HUES48 (cell line): Measurements from ENCODE around the gene ANXA9.

Experiments used
- H3K27ac ChIP-seq: one replicate; pipeline ENCODE4 v1.7.0; 2013; ENCODE audit warnings: low read depth, low read length, inconsistent platforms
- H3K27me3 ChIP-seq: 2 replicates; pipeline ENCODE4 v1.6.1; 2013; ENCODE audit warnings: mild to moderate bottlenecking, low read length; ENCODE audit not compliant: control insufficient read depth, insufficient read depth
- H3K36me3 ChIP-seq: 2 replicates; pipeline ENCODE4 v1.6.1; 2013; ENCODE audit warnings: low read length; ENCODE audit not compliant: control insufficient read depth, insufficient read depth
- H3K4me1 ChIP-seq: 2 replicates; pipeline ENCODE4 v1.6.1; 2013; ENCODE audit warnings: mild to moderate bottlenecking, low read length; ENCODE audit not compliant: control insufficient read depth, insufficient read depth
- H3K4me3 ChIP-seq: 2 replicates; pipeline ENCODE4 v1.5.1; 2013; ENCODE audit warnings: mild to moderate bottlenecking, low read depth, low read length
- H3K9ac ChIP-seq: 2 replicates; pipeline ENCODE4 v1.6.1; 2013; ENCODE audit warnings: mild to moderate bottlenecking, low read depth, low read length, moderate library complexity
- H3K9me3 ChIP-seq: 2 replicates; pipeline ENCODE4 v1.6.1; 2013; ENCODE audit warnings: low read length; ENCODE audit not compliant: control insufficient read depth, insufficient read depth

Gene ANXA9, protein sequence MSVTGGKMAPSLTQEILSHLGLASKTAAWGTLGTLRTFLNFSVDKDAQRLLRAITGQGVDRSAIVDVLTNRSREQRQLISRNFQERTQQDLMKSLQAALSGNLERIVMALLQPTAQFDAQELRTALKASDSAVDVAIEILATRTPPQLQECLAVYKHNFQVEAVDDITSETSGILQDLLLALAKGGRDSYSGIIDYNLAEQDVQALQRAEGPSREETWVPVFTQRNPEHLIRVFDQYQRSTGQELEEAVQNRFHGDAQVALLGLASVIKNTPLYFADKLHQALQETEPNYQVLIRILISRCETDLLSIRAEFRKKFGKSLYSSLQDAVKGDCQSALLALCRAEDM

DNA sequence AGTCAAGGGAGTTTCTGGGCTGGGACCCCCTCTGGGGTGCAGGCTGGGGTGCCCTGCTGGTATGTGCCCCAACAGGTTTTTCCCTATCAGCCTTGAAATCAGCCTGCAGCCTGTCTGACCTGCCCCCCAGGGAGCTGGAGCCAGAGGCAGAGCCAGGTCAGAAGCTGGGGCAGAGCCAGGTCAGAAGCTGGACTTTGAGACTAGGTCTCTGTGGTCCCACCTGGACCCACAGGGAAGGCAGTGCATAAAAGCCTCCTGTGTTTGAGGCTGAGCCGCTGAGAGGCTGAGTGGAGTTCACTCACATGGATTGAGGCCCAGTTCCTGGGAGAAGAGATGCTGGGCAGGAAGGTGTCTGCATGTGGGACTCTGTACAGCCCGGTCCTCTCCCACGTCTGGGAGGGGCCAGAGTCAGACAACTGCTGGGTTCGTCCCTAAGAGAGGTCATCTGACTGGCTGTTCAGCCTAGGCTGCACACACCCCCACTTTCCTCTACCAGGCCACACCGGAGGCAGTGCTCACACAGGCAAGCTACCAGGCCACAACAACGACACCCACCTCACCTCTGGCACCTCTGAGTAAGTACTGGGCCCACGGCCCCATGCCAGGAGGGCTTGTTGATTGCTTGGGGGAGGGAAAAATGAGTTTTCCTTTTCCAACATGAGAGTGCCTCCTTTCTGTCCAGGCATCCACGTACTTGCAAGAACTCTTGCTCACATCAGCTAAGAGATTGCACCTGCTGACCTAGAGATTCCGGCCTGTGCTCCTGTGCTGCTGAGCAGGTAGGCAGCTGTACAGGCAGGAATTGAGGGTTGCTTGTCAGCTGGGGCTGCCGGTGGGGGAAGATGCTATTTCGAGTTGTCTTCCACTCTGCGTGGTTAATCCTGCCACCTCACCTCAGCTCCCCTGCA lies at the start of gene ANXA9:
ANXA9 (plus strand) TSS at position 488 of the 908 bp plus-strand sequence. CDS start 814 bp downstream, outside the sequence.
- Histone ChIP-seq H3K9ac (peak within 1 kb of the TSS; percentile 35), H3K36me3 (no peaks in the 10 kb centered on the region), H3K9me3 (no peaks in the 10 kb centered on the region), H3K4me3 (peak within 1 kb of the TSS; percentile 33), H3K27ac (peak within 1 kb of the TSS; percentile 81), H3K4me1 (peaks cover 36% of the 10 kb centered on the region), H3K27me3 (no peaks in the 10 kb centered on the region)

DNA sequence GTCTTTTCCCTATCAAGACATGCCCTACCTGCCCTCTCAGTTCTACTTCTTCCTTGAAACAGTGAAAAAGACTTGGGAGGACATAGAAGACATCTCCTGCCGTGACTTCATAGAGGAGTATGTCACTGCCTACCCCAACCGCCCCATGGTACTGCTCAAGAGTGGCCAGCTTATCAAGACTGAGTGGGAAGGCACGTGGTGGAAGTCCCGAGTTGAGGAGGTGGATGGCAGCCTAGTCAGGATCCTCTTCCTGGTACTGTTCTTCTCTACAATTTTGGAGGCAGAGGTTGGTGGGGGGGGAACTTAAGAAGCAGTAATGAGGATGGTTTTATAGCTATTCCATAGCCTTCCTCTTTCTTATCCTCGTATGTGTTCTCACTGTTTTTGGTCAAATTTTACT lies 37.2 kb upstream of the ANXA9 start:
- Histone ChIP-seq H3K9me3 (no peaks in the 10 kb centered on the region), H3K36me3 (peaks cover 92% of the 10 kb centered on the region), H3K27me3 (no peaks in the 10 kb centered on the region), H3K4me3 (no peak overlapping the region), H3K9ac (no peak overlapping the region), H3K4me1 (no peaks in the 10 kb centered on the region), H3K27ac (no peak overlapping the region)

DNA sequence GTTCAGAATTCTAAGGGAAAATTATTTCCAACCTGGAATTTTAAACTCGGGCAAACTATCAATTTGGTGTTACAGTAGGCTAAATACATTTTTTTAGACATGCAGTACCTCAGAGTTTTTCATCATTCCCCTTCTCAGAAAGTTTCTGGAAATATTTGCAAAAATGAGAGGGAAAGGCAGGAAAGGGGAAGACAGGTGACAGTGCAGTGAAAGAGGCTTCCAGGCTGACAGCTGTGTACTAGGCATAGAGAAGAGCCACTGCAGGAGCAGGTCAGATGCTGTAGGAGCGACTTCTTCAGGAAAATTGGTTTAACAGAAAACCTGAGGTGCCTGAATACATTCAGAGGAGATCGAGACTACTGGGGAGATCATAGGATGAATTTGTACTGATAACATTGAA lies 27.4 kb upstream of the ANXA9 start:
- no peaks in the 10 kb centered on the region for H3K4me1 ChIP-seq
- H3K36me3 ChIP-seq: peaks cover 88% of the 10 kb centered on the region
- H3K27ac ChIP-seq: no peak overlapping the region

DNA sequence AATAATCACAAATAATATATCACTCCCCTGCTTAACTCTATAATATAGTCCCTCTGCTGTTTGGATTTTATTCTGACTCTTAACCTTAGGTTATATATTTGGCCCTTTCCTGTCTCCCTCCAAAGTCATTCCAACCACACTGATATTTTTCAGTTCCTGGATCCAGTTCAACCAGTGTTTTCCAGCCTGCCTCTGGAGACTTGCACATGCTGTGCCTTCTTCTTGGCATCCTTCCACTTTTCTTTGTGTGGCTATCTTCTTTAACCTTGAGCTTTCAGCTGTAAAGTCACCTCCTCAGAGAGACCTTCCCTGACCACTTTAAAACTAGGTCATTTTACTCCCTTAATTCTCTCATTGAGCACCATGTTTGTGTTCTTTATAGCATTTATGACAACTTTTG lies 26.8 kb upstream of the ANXA9 start:
- Histone ChIP-seq H3K27me3 (no peaks in the 10 kb centered on the region), H3K36me3 (peaks cover 87% of the 10 kb centered on the region), H3K9ac (no peak overlapping the region), H3K4me1 (no peaks in the 10 kb centered on the region), H3K27ac (no peak overlapping the region), H3K9me3 (no peaks in the 10 kb centered on the region), H3K4me3 (no peak overlapping the region)

More for the DNA sequence above, 27.4 kb upstream of the ANXA9 start:
- Histone ChIP-seq H3K9me3 (no peaks in the 10 kb centered on the region), H3K4me3 (no peak overlapping the region), H3K9ac (no peak overlapping the region), H3K27me3 (no peaks in the 10 kb centered on the region)

DNA sequence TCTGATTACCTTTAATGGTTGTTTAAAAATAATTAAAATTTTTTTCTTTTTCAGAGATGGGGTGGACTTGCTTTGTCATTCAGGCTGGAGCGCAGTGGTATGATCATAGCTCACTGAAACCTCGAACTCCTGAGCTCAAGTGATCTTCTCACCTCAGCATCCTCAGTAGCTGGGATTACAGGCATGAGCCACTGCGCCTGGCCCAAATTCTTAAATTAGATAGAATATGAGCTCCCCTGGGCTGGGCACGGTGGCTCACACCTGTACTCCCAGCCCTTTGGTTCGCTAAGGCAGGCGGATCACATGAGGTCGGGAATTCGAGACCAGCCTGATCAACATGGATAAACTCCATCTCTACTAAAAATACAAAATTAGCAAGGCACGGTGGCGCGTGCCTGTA lies 24.4 kb upstream of the ANXA9 start:
- Histone ChIP-seq H3K9me3 (no peaks in the 10 kb centered on the region), H3K4me3 (no peak overlapping the region), H3K9ac (no peak overlapping the region), H3K27ac (no peak overlapping the region), H3K4me1 (no peaks in the 10 kb centered on the region), H3K36me3 (peaks cover 89% of the 10 kb centered on the region), H3K27me3 (no peaks in the 10 kb centered on the region)

DNA sequence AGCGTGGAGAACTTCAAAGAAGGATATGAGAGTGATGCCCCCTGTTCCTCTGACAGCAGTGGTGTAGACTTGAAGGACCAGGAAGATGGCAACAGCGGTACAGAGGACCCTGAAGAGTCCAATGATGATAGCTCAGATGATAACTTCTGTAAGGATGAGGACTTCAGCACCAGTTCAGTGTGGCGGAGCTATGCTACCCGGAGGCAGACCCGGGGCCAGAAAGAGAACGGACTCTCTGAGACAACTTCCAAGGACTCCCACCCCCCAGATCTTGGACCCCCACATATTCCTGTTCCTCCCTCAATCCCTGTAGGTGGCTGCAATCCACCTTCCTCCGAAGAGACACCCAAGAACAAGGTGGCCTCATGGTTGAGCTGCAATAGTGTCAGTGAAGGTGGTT lies 21.4 kb upstream of the ANXA9 start:
- no peak overlapping the region for H3K4me3 ChIP-seq
- H3K4me1 ChIP-seq: no peaks in the 10 kb centered on the region
- peaks cover 91% of the 10 kb centered on the region for H3K36me3 ChIP-seq
- H3K9me3 ChIP-seq: no peaks in the 10 kb centered on the region
- H3K9ac ChIP-seq: no peak overlapping the region
- no peak overlapping the region for H3K27ac ChIP-seq
- H3K27me3 ChIP-seq: no peaks in the 10 kb centered on the region

DNA sequence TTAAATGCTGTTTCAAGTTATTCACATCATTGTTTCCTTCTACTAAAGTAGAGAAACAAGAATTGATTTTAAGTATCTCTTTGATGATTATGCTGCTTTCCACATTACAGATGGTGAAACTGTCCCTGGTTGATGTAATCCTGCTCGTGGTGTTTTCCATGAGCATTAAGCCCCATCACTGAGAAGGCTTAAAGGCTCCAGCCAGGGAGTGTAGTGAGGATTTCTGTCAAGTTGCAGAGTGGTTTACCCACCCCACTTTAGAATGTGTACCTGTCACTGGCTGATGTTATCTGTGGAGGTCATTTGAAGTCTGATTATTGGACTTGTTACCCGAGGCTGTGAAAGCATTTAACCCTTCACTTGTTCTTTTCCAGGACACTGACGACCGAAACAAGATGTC lies 20.3 kb upstream of the ANXA9 start:
- no peaks in the 10 kb centered on the region for H3K27me3 ChIP-seq
- H3K9me3 ChIP-seq: no peaks in the 10 kb centered on the region
- H3K27ac ChIP-seq: no peak overlapping the region
- H3K9ac ChIP-seq: no peak overlapping the region
- H3K4me3 ChIP-seq: no peak overlapping the region
- no peaks in the 10 kb centered on the region for H3K4me1 ChIP-seq
- peaks cover 94% of the 10 kb centered on the region for H3K36me3 ChIP-seq

DNA sequence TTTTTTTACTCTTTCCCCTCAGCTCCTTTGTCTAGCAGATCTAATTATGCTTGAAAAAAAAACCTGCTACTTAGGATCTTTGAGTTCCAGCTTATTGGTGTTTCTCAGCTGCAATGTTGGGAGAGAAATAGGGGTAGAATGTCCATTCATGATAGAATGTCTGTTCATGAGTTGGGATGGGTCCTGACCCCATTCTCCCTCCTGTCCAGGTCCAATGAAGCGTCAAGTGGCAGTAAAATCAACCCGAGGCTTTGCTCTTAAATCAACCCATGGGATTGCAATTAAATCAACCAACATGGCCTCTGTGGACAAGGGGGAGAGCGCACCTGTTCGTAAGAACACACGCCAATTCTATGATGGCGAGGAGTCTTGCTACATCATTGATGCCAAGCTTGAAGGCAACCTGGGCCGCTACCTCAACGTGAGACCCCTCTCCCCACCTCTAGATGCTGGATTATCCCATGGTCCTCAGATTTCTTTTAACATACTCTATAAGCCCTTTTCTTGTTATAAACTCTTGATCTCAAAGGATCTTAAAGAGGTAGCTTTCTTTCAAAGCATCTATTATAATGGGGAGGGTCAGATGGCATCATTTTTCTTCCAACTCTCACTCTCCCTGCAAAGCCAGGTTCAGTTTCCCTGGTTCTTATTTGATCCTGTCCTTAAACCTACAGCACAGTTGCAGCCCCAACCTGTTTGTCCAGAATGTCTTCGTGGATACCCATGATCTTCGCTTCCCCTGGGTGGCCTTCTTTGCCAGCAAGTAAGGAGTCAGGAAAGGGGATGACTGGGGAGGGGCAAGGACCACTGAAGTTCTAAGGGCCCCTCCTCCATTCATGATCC lies 18.6 kb upstream of the ANXA9 start:
- no peaks in the 10 kb centered on the region for H3K27me3 ChIP-seq
- no peak overlapping the region for H3K27ac ChIP-seq
- H3K4me1 ChIP-seq: no peaks in the 10 kb centered on the region
- no peaks in the 10 kb centered on the region for H3K9me3 ChIP-seq
- H3K4me3 ChIP-seq: no peak overlapping the region
- no peak overlapping the region for H3K9ac ChIP-seq
- H3K36me3 ChIP-seq: peaks cover 97% of the 10 kb centered on the region

DNA sequence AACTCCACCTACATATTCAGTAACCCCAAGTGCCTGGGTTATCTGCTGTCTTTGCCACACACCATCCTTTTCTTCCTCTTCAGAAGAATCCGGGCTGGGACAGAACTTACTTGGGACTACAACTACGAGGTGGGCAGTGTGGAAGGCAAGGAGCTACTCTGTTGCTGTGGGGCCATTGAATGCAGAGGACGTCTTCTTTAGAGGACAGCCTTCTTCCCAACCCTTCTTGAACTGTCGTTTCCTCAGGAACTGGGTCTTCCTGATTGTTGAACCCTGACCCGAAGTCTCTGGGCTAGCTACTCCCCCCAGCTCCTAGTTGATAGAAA lies 18.0 kb upstream of the ANXA9 start:
- Histone ChIP-seq H3K4me1 (no peaks in the 10 kb centered on the region), H3K4me3 (no peak overlapping the region), H3K9me3 (no peaks in the 10 kb centered on the region), H3K9ac (no peak overlapping the region), H3K27me3 (no peaks in the 10 kb centered on the region), H3K27ac (no peak overlapping the region), H3K36me3 (peaks cover 97% of the 10 kb centered on the region)

DNA sequence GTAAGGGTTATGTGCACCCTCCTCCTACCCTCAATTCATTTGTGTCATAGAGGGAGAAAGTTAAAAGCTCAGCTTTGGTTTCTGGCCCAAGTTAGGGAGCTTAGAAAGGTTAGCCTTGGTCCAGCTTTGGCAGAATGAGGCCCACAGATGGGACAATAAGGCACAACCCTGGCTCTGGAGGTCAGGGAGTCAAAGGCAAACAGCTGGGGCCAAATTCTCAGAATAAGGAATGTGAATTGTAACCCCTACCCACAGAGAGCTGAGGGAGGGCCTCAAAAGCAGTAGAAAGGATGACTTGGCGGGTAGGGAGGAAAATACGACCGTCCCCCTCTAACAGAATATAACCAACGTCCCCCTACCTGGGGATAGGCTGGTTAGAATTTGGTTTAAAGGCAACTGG lies 16.5 kb upstream of the ANXA9 start:
- H3K9ac ChIP-seq: no peak overlapping the region
- H3K4me1 ChIP-seq: peaks cover 1% of the 10 kb centered on the region
- H3K4me3 ChIP-seq: no peak overlapping the region
- no peaks in the 10 kb centered on the region for H3K27me3 ChIP-seq
- H3K9me3 ChIP-seq: no peaks in the 10 kb centered on the region
- H3K36me3 ChIP-seq: peaks cover 86% of the 10 kb centered on the region
- no peak overlapping the region for H3K27ac ChIP-seq
